WTC11 (cell line): Measurements from ENCODE around the gene MT1M. TPM values are rescaled to one million over a fixed set of nuclear protein-coding genes. Genes with fewer than 3 reads are reported as not detected.

Experiments
- ATAC-seq: fragments of 200-7000 bp; cut with Tn5 transposase; 2 replicates; pipeline ENCODE4 v1.10.0; 2021; ENCODE audit warnings: mild to moderate bottlenecking, moderate library complexity
- CTCF ChIA-PET: fragments of 300-600 bp; sonication (Branson Sonifier 250); formaldehyde crosslinking; loops from one replicate; lab custom pipeline; 2021; ENCODE audit warnings: antibody characterized with exemption; lab: Charles Lee
- POLR2A ChIA-PET: fragments of 350-600 bp; sonication (Branson Sonifier 250); formaldehyde crosslinking; loops from one replicate; lab custom pipeline; 2021; ENCODE audit warnings: antibody characterized with exemption; lab: Charles Lee
- DNase-seq: peaks from one replicate; pipeline ENCODE4 v3.0.0; 2021; ENCODE audit warnings: low spot score
- H3K27ac Mint-ChIP-seq: 2 replicates; pipeline ENCODE4 v1.8.0; 2021; ENCODE audit warnings: mixed read lengths
- H3K27me3 Mint-ChIP-seq: 2 replicates; pipeline ENCODE4 v1.8.0; 2021; ENCODE audit warnings: low read depth, mild to moderate bottlenecking, moderate library complexity, mixed read lengths
- H3K36me3 Mint-ChIP-seq: 2 replicates; pipeline ENCODE4 v1.8.0; 2021; ENCODE audit warnings: mixed read lengths
- H3K4me1 Mint-ChIP-seq: 2 replicates; pipeline ENCODE4 v1.8.0; 2022; ENCODE audit warnings: mixed read lengths
- H3K4me3 Mint-ChIP-seq: 2 replicates; pipeline ENCODE4 v1.8.0; 2021; ENCODE audit warnings: mild to moderate bottlenecking, moderate library complexity, mixed read lengths
- H3K9me3 Mint-ChIP-seq: 2 replicates; pipeline ENCODE4 v1.8.0; 2021; ENCODE audit warnings: mixed read lengths
- CREB1 ChIP-seq: sonication (generic); formaldehyde crosslinking; IDR thresholded peaks from 2 replicates; pipeline ENCODE4 v1.8.0; 2023; ENCODE audit warnings: mild to moderate bottlenecking, missing genetic modification reagents
- FOXK1 ChIP-seq: sonication (generic); formaldehyde crosslinking; IDR thresholded peaks from 2 replicates; pipeline ENCODE4 v1.8.0; 2022; ENCODE audit warnings: mild to moderate bottlenecking, moderate library complexity, missing genetic modification reagents
- GABPB1 ChIP-seq: sonication (generic); formaldehyde crosslinking; IDR thresholded peaks from 2 replicates; pipeline ENCODE4 v1.8.1; 2023; ENCODE audit warnings: mild to moderate bottlenecking, missing genetic modification reagents
- JUN ChIP-seq: sonication (generic); formaldehyde crosslinking; IDR thresholded peaks from 2 replicates; pipeline ENCODE4 v1.8.0; 2023; ENCODE audit warnings: mild to moderate bottlenecking, missing genetic modification reagents
- SP1 ChIP-seq: sonication (generic); formaldehyde crosslinking; conservative IDR thresholded peaks from 2 replicates; pipeline ENCODE4 v1.8.1; 2022; ENCODE audit warnings: missing genetic modification reagents
- TP53 ChIP-seq: sonication (generic); formaldehyde crosslinking; IDR thresholded peaks from 2 replicates; pipeline ENCODE4 v1.8.1; 2023; ENCODE audit warnings: mild to moderate bottlenecking, missing genetic modification reagents
- ZNF138 ChIP-seq: sonication (generic); formaldehyde crosslinking; conservative IDR thresholded peaks from 2 replicates; pipeline ENCODE4 v1.8.1; 2022; ENCODE audit warnings: mild to moderate bottlenecking, moderate library complexity, missing genetic modification reagents
- ZNF317 ChIP-seq: sonication (generic); formaldehyde crosslinking; IDR thresholded peaks from 2 replicates; pipeline ENCODE4 v1.8.1; 2023; ENCODE audit warnings: low read depth, mild to moderate bottlenecking, moderate library complexity, missing genetic modification reagents, borderline replicate concordance
- total RNA-seq: library from RNA; stranded (reverse); gene quantifications from 3 replicates; pipeline ENCODE4 v1.2.3, GENCODE V29; 2021
- TF ChIP-seq, protein P1 (sequence below): sonication (generic); formaldehyde crosslinking; IDR thresholded peaks from 2 replicates; pipeline ENCODE4 v1.8.0; 2022; ENCODE audit warnings: mild to moderate bottlenecking, missing genetic modification reagents
- TF ChIP-seq, protein P2 (sequence below): sonication (generic); formaldehyde crosslinking; IDR thresholded peaks from 2 replicates; pipeline ENCODE4 v1.8.1; 2023; ENCODE audit warnings: mild to moderate bottlenecking, missing genetic modification reagents, moderate library complexity
- TF ChIP-seq, protein P3 (sequence below): sonication (generic); formaldehyde crosslinking; IDR thresholded peaks from 2 replicates; pipeline ENCODE4 v1.8.1; 2022; ENCODE audit warnings: low read depth, missing genetic modification reagents, borderline replicate concordance
- TF ChIP-seq, protein P4 (sequence below): fragments of 250-450 bp; sonication (Bioruptor Pico); IDR thresholded peaks from 2 replicates; pipeline ENCODE4 v1.9.0; 2021; ENCODE audit warnings: moderate library complexity, mild to moderate bottlenecking, inconsistent platforms, borderline replicate concordance
- TF ChIP-seq, protein P5 (sequence below): sonication (generic); formaldehyde crosslinking; IDR thresholded peaks from 2 replicates; pipeline ENCODE4 v1.8.1; 2023; ENCODE audit warnings: mild to moderate bottlenecking, moderate library complexity, missing genetic modification reagents
- TF ChIP-seq, protein P6 (sequence below): sonication (generic); formaldehyde crosslinking; IDR thresholded peaks from 2 replicates; pipeline ENCODE4 v1.8.1; 2022; ENCODE audit warnings: mild to moderate bottlenecking, moderate library complexity, missing genetic modification reagents
- TF ChIP-seq, protein P7 (sequence below): sonication (generic); formaldehyde crosslinking; IDR thresholded peaks from 2 replicates; pipeline ENCODE4 v1.8.0; 2022; ENCODE audit warnings: missing genetic modification reagents

Gene MT1M
- total RNA-seq, 1 experiment from 2014 or later = 4.7 TPM

DNA sequence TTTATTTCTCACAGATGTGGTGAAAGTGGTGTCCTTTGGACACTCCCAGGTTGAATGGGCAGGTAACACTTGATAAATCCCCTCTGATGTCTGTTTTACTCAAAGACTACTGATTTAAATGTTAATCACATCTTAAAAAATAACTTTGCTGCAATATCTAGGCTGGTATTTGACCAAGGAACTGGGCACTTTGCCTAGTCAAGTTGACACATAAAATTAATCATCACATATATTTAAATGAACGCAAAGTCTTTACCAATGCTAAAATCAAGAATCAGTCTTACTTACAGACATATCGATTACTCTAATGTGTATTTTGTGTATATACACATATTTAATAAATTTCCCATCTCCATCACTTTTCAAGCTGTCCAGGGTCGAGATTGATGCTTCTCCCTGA, 17.1 kb upstream of the MT1M start (continued):
- TF ChIP-seq, protein P1, sequence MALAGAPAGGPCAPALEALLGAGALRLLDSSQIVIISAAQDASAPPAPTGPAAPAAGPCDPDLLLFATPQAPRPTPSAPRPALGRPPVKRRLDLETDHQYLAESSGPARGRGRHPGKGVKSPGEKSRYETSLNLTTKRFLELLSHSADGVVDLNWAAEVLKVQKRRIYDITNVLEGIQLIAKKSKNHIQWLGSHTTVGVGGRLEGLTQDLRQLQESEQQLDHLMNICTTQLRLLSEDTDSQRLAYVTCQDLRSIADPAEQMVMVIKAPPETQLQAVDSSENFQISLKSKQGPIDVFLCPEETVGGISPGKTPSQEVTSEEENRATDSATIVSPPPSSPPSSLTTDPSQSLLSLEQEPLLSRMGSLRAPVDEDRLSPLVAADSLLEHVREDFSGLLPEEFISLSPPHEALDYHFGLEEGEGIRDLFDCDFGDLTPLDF (CRISPR knock-in tag) = no peak
- TF ChIP-seq, protein P2, sequence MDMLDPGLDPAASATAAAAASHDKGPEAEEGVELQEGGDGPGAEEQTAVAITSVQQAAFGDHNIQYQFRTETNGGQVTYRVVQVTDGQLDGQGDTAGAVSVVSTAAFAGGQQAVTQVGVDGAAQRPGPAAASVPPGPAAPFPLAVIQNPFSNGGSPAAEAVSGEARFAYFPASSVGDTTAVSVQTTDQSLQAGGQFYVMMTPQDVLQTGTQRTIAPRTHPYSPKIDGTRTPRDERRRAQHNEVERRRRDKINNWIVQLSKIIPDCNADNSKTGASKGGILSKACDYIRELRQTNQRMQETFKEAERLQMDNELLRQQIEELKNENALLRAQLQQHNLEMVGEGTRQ = no peak
- no peak for TF ChIP-seq SP1 (CRISPR knock-in tag)
- no peak for TF ChIP-seq JUN
- TF ChIP-seq, protein P3, sequence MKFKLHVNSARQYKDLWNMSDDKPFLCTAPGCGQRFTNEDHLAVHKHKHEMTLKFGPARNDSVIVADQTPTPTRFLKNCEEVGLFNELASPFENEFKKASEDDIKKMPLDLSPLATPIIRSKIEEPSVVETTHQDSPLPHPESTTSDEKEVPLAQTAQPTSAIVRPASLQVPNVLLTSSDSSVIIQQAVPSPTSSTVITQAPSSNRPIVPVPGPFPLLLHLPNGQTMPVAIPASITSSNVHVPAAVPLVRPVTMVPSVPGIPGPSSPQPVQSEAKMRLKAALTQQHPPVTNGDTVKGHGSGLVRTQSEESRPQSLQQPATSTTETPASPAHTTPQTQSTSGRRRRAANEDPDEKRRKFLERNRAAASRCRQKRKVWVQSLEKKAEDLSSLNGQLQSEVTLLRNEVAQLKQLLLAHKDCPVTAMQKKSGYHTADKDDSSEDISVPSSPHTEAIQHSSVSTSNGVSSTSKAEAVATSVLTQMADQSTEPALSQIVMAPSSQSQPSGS (CRISPR knock-in tag) = no peak
- TF ChIP-seq CREB1 (CRISPR knock-in tag) = no peak
- TF ChIP-seq, protein P4, sequence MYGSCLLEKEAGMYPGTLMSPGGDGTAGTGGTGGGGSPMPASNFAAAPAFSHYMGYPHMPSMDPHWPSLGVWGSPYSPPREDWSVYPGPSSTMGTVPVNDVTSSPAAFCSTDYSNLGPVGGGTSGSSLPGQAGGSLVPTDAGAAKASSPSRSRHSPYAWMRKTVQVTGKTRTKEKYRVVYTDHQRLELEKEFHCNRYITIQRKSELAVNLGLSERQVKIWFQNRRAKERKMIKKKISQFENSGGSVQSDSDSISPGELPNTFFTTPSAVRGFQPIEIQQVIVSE (CRISPR knock-in tag) = no peak
- TF ChIP-seq GABPB1 (CRISPR knock-in tag) = no peak
- TF ChIP-seq, protein P5, sequence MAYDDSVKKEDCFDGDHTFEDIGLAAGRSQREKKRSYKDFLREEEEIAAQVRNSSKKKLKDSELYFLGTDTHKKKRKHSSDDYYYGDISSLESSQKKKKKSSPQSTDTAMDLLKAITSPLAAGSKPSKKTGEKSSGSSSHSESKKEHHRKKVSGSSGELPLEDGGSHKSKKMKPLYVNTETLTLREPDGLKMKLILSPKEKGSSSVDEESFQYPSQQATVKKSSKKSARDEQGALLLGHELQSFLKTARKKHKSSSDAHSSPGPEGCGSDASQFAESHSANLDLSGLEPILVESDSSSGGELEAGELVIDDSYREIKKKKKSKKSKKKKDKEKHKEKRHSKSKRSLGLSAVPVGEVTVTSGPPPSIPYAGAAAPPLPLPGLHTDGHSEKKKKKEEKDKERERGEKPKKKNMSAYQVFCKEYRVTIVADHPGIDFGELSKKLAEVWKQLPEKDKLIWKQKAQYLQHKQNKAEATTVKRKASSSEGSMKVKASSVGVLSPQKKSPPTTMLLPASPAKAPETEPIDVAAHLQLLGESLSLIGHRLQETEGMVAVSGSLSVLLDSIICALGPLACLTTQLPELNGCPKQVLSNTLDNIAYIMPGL (CRISPR knock-in tag) = no peak
- TF ChIP-seq, protein P6, sequence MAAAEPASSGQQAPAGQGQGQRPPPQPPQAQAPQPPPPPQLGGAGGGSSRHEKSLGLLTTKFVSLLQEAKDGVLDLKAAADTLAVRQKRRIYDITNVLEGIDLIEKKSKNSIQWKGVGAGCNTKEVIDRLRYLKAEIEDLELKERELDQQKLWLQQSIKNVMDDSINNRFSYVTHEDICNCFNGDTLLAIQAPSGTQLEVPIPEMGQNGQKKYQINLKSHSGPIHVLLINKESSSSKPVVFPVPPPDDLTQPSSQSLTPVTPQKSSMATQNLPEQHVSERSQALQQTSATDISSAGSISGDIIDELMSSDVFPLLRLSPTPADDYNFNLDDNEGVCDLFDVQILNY (CRISPR knock-in tag) = no peak

DNA sequence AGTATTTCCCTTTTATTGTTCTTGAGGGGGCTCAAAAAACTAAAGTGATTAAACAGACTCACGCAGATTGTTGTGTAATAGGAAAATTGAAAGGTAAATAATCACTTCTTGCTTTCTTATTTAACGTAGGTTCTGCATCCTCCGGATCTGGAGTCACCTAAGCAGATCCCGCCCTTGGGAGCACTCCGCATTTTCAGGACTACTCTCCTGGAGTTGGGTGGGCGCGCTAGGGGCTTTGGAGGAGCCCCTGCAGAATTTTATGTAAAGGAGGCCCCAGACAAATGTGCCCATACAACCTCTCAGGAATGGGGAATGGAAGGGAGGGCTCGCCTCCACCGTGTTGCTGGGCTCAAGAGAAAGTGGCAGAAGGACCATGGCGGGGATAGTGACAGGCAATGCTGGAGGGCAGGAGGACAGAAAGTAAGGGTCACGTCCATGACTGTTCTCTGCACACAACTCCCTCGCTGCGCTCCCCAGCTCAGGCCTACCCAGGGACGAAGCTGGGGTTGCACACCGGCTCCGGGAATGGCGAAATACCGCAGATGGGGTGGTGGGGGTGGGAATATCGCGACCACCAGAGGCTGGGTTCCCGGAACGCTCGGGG, 15.7 kb upstream of the MT1M start:
- peaks cover 41% of the 10 kb centered on the region for H3K4me1 Mint-ChIP-seq
- POLR2A ChIA-PET = interaction anchor here (0.7 to 2.6 kb wide), 5 partner anchors 8 to 62 kb away, joined by 3 to 12 read pairs (median 3); partner anchors contain the start of genes MT1F and MT2A
- no peak overlapping the region for H3K27ac Mint-ChIP-seq
- CTCF ChIA-PET = interaction anchor here (1.1 to 2.4 kb wide), 4 partner anchors 16 to 85 kb away, joined by 3 to 11 read pairs (median 6); partner anchors contain the start of gene MT1M
- peak; percentile 49 for ATAC-seq
- peaks cover 93% of the 10 kb centered on the region for H3K27me3 Mint-ChIP-seq
- no peaks in the 10 kb centered on the region for H3K9me3 Mint-ChIP-seq
- TF ChIP-seq, protein P7, sequence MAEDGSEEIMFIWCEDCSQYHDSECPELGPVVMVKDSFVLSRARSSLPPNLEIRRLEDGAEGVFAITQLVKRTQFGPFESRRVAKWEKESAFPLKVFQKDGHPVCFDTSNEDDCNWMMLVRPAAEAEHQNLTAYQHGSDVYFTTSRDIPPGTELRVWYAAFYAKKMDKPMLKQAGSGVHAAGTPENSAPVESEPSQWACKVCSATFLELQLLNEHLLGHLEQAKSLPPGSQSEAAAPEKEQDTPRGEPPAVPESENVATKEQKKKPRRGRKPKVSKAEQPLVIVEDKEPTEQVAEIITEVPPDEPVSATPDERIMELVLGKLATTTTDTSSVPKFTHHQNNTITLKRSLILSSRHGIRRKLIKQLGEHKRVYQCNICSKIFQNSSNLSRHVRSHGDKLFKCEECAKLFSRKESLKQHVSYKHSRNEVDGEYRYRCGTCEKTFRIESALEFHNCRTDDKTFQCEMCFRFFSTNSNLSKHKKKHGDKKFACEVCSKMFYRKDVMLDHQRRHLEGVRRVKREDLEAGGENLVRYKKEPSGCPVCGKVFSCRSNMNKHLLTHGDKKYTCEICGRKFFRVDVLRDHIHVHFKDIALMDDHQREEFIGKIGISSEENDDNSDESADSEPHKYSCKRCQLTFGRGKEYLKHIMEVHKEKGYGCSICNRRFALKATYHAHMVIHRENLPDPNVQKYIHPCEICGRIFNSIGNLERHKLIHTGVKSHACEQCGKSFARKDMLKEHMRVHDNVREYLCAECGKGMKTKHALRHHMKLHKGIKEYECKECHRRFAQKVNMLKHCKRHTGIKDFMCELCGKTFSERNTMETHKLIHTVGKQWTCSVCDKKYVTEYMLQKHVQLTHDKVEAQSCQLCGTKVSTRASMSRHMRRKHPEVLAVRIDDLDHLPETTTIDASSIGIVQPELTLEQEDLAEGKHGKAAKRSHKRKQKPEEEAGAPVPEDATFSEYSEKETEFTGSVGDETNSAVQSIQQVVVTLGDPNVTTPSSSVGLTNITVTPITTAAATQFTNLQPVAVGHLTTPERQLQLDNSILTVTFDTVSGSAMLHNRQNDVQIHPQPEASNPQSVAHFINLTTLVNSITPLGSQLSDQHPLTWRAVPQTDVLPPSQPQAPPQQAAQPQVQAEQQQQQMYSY (CRISPR knock-in tag) = peak; percentile 92
- TF ChIP-seq ZNF138 (CRISPR knock-in tag) (no peak), FOXK1 (CRISPR knock-in tag) (no peak), TP53 (CRISPR knock-in tag) (no peak), ZNF317 (CRISPR knock-in tag) (no peak)
- no peak for DNase-seq
- peak overlapping the region; percentile 78 for H3K4me3 Mint-ChIP-seq
- no peaks in the 10 kb centered on the region for H3K36me3 Mint-ChIP-seq
